Stomach (tissue), 9 donors: ENCODE measurements around the gene FFAR3. TPM values are rescaled to one million over a fixed set of nuclear protein-coding genes. Genes with fewer than 3 reads are reported as not detected.
"Not testable (repeated sequence)": the region's sequence is repeated elsewhere in the genome, so short reads cannot be mapped to it uniquely, and the experiment has no call there.

Experiments used
- DNase-seq, 2 donors: peaks; one replicate each; pipeline versions ENCODE4 v3.0.0 to v3.0.0-alpha.2; 2013 to 2019
- H3K27ac ChIP-seq, 5 donors: fragments of 200-600 bp in 4 of 5; sonication (generic) in 4 of 5; one replicate each; pipeline ENCODE4 v1.5.1; 2013 to 2019; ENCODE audit warnings: mild to moderate bottlenecking in 1 of 5, moderate library complexity in 1 of 5
- H3K27me3 ChIP-seq, 3 donors: fragments of 200-600 bp; sonication (generic); one replicate each; pipeline ENCODE4 v1.5.1; 2017 to 2019; ENCODE audit warnings: mixed run types in 1 of 3
- H3K36me3 ChIP-seq, 4 donors: fragments of 200-600 bp; sonication (generic); 1 replicate in 3 of 4; 2 replicates in 1 of 4; pipeline ENCODE4 v1.5.1; 2016 to 2019
- H3K4me1 ChIP-seq, 4 donors: fragments of 200-600 bp; sonication (generic); one replicate each; pipeline ENCODE4 v1.5.1; 2016 to 2019
- H3K4me3 ChIP-seq, 4 donors: fragments of 200-600 bp; sonication (generic) in 3 of 4; one replicate each; pipeline ENCODE4 v1.5.1; 2016 to 2019; ENCODE audit warnings: mild to moderate bottlenecking in 1 of 4
- H3K9me3 ChIP-seq, 4 donors: fragments of 200-600 bp; sonication (generic); one replicate each; pipeline ENCODE4 v1.5.1; 2016 to 2019
- EP300 ChIP-seq: sonication (generic); formaldehyde crosslinking; IDR thresholded peaks from one replicate; pipeline ENCODE4 v1.6.1; 2017; ENCODE audit warnings: antibody characterized with exemption
- POLR2A ChIP-seq, 4 donors: fragments of 450-650 bp; IDR thresholded peaks; one replicate each; pipeline ENCODE4 v1.6.1; 2016; ENCODE audit warnings: antibody characterized with exemption in 4 of 4, control low read depth in 2 of 4, mild to moderate bottlenecking in 1 of 4, moderate library complexity in 1 of 4
- POLR2AphosphoS5 ChIP-seq, 3 donors: sonication (generic); formaldehyde crosslinking; IDR thresholded peaks; one replicate each; pipeline ENCODE4 v1.6.1; 2016; ENCODE audit warnings: antibody characterized with exemption in 3 of 3
- WGBS, 5 donors: extraction: QIAGEN DNeasy Blood & Tissue Kit in 3 of 5; methylation state at CpG; one replicate each; pipeline versions ENCODE4 v1.1.5 to v1.1.7; 2013 to 2018; 5-methylcytosine and 5-hydroxymethylcytosine counted together
- intact Hi-C: fragments of 100-400 bp; cut with DNase I; formaldehyde crosslinking; loops from one replicate; pipeline ENCODE4 v1.15.1; 2023; ENCODE audit warnings: low total_unique reads
- polyA plus RNA-seq, 3 donors: library from polyadenylated mRNA; stranded (reverse); fragments of 200-250 nt; gene quantifications; one replicate each; pipeline ENCODE4 v1.2.3, GENCODE V29; 2013
- total RNA-seq, 5 donors: library from RNA; depleted of rRNA; stranded (reverse); fragments of >200 nt; gene quantifications; one replicate each; pipeline versions ENCODE4 v1.1.0 to v1.2.3, GENCODE V29; 2014 to 2016
- TF ChIP-seq, protein P1 (sequence below), 7 experiments: fragments of 450-650 bp in 4 of 7; fragments of 200-600 bp in 3 of 7; sonication (generic) in 3 of 7; IDR thresholded peaks; one replicate each; pipeline ENCODE4 v1.5.1; 2016 to 2019; ENCODE audit warnings: antibody characterized with exemption in 7 of 7, control low read depth in 2 of 7, mild to moderate bottlenecking in 1 of 7
- donor health status: healthy with polysubstance abuse.
- donor health status: Bipolar disorder and iron deficiency.
- donor health status: healthy.

Gene FFAR3
- total and polyA plus RNA-seq, 8 donors: 0.30 to 0.56 TPM; not detected in 6

DNA sequence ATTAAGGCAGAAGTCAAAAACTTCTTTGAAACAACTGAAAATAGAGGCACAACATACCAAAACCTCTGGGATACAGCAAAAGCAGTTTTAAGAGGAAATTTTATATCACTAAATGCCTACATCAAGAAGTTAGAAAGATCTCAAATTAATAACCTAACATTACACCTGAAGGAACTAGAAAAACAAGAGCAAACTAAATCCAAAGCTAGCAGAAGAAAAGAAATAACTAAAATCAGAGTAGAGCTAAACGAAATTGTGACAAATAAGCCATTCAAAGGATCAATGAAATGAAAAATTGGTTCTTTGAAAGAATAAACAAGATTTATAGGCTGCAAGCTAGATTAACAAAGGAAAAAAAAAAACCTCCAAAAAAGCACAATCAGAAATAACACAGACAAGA, 10.1 kb downstream of the FFAR3 start:
- 45 to 70% (median 58%) methylated on average over 1 of the region's 1 CpG; no CpG with 5 or more reads in 1 of the 5 donors for WGBS, 5 donors
- intact Hi-C loops: no loop called here
- no peak for TF ChIP-seq POLR2A (IDR thresholded peaks at IDR 0.05)
- no peak for TF ChIP-seq POLR2AphosphoS5 (IDR thresholded peaks at IDR 0.05)
- TF ChIP-seq, protein P1, sequence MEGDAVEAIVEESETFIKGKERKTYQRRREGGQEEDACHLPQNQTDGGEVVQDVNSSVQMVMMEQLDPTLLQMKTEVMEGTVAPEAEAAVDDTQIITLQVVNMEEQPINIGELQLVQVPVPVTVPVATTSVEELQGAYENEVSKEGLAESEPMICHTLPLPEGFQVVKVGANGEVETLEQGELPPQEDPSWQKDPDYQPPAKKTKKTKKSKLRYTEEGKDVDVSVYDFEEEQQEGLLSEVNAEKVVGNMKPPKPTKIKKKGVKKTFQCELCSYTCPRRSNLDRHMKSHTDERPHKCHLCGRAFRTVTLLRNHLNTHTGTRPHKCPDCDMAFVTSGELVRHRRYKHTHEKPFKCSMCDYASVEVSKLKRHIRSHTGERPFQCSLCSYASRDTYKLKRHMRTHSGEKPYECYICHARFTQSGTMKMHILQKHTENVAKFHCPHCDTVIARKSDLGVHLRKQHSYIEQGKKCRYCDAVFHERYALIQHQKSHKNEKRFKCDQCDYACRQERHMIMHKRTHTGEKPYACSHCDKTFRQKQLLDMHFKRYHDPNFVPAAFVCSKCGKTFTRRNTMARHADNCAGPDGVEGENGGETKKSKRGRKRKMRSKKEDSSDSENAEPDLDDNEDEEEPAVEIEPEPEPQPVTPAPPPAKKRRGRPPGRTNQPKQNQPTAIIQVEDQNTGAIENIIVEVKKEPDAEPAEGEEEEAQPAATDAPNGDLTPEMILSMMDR (IDR thresholded peaks at IDR 0.05): no peak
- TF ChIP-seq EP300: no peak

DNA sequence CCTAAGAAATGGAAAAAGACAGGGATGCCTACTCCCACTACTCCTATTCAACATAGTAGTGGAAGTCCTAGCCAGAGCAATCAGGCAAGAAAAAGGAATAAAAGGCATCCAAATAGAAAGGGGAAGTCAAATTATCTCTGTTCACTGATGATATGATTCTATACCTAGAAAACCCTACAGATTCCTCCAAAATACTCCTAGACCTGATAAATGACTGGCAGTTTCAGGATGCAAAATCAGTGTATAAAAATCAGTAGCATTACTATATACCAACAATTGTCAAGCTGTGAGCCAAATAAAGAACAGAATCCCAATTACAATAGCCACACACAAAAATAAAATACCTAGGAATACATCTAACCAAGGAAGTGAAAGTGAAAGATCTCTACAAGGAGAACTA, 11.3 kb downstream of the FFAR3 start:
- Histone ChIP-seq H3K4me1 (no peaks in the 10 kb centered on the region), H3K36me3 (no peaks in the 10 kb centered on the region), H3K4me3 (no peak overlapping the region), H3K27ac (no peak overlapping the region), H3K9me3 (no peaks in the 10 kb centered on the region), H3K27me3 (no peaks in the 10 kb centered on the region)
- TF ChIP-seq, protein P1 (IDR thresholded peaks at IDR 0.05): no peak
- TF ChIP-seq POLR2AphosphoS5 (IDR thresholded peaks at IDR 0.05) (no peak), POLR2A (IDR thresholded peaks at IDR 0.05) (no peak), EP300 (no peak)
- intact Hi-C loops: no loop called here
- DNase-seq: no peak

More for the DNA sequence above, 10.1 kb downstream of the FFAR3 start:
- H3K27ac ChIP-seq: no peak overlapping the region
- H3K4me1 ChIP-seq: no peaks in the 10 kb centered on the region
- H3K4me3 ChIP-seq: no peak overlapping the region
- no peak for DNase-seq
- no peaks in the 10 kb centered on the region for H3K27me3 ChIP-seq
- H3K9me3 ChIP-seq: no peaks in the 10 kb centered on the region
- no peaks in the 10 kb centered on the region for H3K36me3 ChIP-seq

DNA sequence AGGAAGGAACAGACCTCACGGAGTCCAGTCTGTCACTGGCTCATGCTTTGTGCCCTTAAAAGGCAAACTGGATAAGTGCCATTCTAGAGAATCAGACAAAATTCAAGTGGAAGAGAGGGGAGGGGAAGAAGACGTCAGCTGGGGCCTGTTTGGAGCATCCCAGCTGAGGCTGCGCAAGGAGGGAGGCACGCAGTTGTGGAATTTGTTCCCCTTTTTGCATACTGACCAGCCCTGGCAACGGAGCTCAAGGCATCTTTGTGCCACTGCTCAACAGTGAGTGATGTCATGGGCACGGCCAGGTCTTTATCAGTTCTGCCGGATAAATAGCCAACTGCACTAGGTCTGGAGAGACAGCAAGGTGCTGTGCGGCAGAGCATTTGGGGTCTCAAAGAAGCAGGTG, 12.5 kb downstream of the FFAR3 start, which contains the start of gene GPR42:
Gene GPR42, plus strand, starts transcription at position 347 of the 400 bp plus-strand sequence. CDS start 292 bp downstream, outside the sequence.
- H3K36me3 ChIP-seq: no peaks in the 10 kb centered on the region
- DNase-seq: no peak
- no peaks in the 10 kb centered on the region for H3K27me3 ChIP-seq
- H3K4me3 ChIP-seq: no peak within 1 kb of the TSS
- no peaks in the 10 kb centered on the region for H3K9me3 ChIP-seq
- no peak within 1 kb of the TSS for H3K27ac ChIP-seq
- no peaks in the 10 kb centered on the region for H3K4me1 ChIP-seq
- WGBS, 5 donors: 64 to 89% (median 83%) methylated on average over 7 to 8 of the region's 8 CpGs; no CpG with 5 or more reads in 1 of the 5 donors
- intact Hi-C loops: no loop called here
- TF ChIP-seq, protein P1 (IDR thresholded peaks at IDR 0.05): no peak
- TF ChIP-seq EP300 (no peak), POLR2AphosphoS5 (IDR thresholded peaks at IDR 0.05) (no peak), POLR2A (IDR thresholded peaks at IDR 0.05) (no peak)

DNA sequence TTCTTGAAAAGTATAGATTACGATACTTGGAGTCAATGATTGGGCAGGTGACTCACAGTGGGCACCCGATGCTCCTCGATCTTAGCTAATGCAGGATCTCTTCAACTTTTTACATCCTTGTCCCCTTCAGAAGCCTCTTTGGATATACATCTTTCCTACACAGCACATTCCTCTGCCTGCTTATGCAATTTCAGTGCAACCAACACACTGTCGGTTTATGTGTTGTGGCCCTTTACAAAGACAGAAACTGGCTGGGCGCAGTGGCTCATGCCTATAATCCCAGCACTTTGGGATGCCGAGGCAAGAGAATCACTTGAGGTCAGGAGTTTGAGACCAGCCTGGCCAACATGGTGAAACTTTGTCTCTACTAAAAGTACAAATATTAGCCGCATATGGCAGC, 15.2 kb downstream of the FFAR3 start:
- H3K9me3 ChIP-seq: no peaks in the 10 kb centered on the region
- H3K27me3 ChIP-seq: no peaks in the 10 kb centered on the region
- no peak overlapping the region for H3K4me3 ChIP-seq
- DNase-seq: no peak
- intact Hi-C loops: no loop called here
- no peaks in the 10 kb centered on the region for H3K4me1 ChIP-seq
- no peak overlapping the region for H3K27ac ChIP-seq
- no peaks in the 10 kb centered on the region for H3K36me3 ChIP-seq
- 81 to 92% (median 88%) methylated on average over 7 of the region's 7 CpGs for WGBS, 5 donors
- TF ChIP-seq POLR2AphosphoS5 (IDR thresholded peaks at IDR 0.05) (no peak), EP300 (no peak), POLR2A (IDR thresholded peaks at IDR 0.05) (no peak)
- TF ChIP-seq, protein P1 (IDR thresholded peaks at IDR 0.05): no peak

DNA sequence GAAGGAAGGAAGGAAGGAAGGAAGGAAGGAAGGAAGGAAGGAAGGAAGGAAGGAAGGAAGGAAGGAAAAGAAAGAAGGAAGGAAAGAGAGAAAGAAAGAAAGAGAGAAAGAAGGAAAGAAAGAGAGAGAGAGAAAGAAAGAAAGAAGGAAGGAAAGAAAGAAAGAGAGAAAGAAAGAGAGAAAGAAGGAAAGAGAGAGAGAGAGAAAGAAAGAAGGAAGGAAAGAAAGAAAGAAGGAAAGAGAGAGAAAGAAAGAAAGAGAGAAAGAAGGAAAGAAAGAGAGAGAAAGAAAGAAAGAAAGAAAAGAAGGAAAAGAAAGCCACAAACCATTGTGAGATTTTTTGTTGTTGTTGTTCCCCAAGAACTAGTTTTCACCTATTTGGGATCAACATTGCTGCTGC, 15.8 kb downstream of the FFAR3 start:
- intact Hi-C loops, H3K9me3 ChIP-seq, H3K4me3 ChIP-seq, H3K27ac ChIP-seq, H3K27me3 ChIP-seq, DNase-seq, H3K36me3 ChIP-seq, H3K4me1 ChIP-seq: not testable (repeated sequence)
